ENCODE results near the gene GRIPAP1. TPM values are rescaled to one million over a fixed set of nuclear protein-coding genes. Genes with fewer than 3 reads are reported as not detected.

GRIPAP1 gene
- polyA plus RNA-seq, 3 donors, result 3.8 to 103 (median 10.7) TPM

DNA sequence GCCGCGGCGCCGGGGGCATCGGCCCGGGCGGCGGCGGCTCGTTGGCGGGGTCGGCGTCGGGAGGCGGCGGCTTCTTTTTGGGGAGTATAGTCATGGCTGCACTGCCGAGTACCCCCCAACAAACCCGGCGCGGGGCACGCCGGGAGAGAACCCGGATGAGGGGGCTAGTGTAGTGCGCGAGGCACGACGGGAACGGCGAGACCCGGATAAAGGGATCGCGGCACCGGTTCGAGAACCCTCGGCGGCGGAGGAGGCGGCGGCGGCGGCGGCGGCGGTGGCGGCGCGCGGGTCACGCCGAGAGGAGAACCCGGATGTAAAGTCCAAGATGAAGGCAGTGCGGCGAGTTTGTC lies 44.6 kb downstream of the GRIPAP1 start, which contains the start of gene OTUD5:
OTUD5 (minus strand) TSS at position 131 of the 350 bp plus-strand sequence; CDS start at position 94, 37 bp downstream.
- peaks cover 44% of the 10 kb centered on the region for H3K79me2 ChIP-seq (ENCODE audit: insufficient read depth, low read length)
- H3K4me1 Mint-ChIP-seq, result peaks cover 58% of the 10 kb centered on the region
- peak within 1 kb of the TSS; percentile 28 to 78 (median 48) for H3K4me3 ChIP-seq (replicated peaks in 1 of 3; ENCODE audit: low read depth in 2 of 3, low read length in 3 of 3)
- peaks cover 41% of the 10 kb centered on the region for H4K20me1 ChIP-seq (ENCODE audit: insufficient read depth, low read length)
- intact Hi-C loops (cut with micrococcal nuclease), result loop anchor here in 1 of 2 donors (5.0 kb wide), 2 partner anchors 40 to 85 kb away; partner anchors contain the start of genes PIM2 and TFE3
- no peak for TF ChIP-seq CTCF (IDR thresholded peaks at IDR 0.05)
- H3K9ac ChIP-seq (ENCODE audit: insufficient read depth, low read length, poor library complexity, severe bottlenecking), result peak within 1 kb of the TSS; percentile 79
- no peak for DNase-seq
- peaks cover 0 to 19% (median 0%) of the 10 kb centered on the region in 7 donors for H3K9me3 Mint-ChIP-seq
- H3K27ac ChIP-seq (ENCODE audit: low read depth in 1 of 2, low read length in 2 of 2), result peak within 1 kb of the TSS; percentile 97 to 100
- H2AFZ ChIP-seq (ENCODE audit: insufficient read depth, low read depth, low read length, poor library complexity, severe bottlenecking), result peak within 1 kb of the TSS; percentile 29
- peak within 1 kb of the TSS; percentile 86 to 96 for H3K4me3 Mint-ChIP-seq
- no peaks in the 10 kb centered on the region for H3K27me3 ChIP-seq (ENCODE audit: control insufficient read depth in 2 of 2, insufficient read depth in 2 of 2, low read length in 2 of 2)
- peaks cover 10 to 16% of the 10 kb centered on the region in 2 donors for H3K36me3 ChIP-seq (replicated peaks in 1 of 2; ENCODE audit: control insufficient read depth in 1 of 2, insufficient read depth in 2 of 2, low read length in 2 of 2)
- H3K4me1 ChIP-seq (ENCODE audit: control insufficient read depth in 1 of 2, insufficient read depth in 2 of 2, low read length in 2 of 2), result peaks cover 51 to 56% of the 10 kb centered on the region in 2 donors
- H3K4me2 ChIP-seq (replicated peaks; ENCODE audit: extremely low read depth, low read length, poor library complexity, severe bottlenecking), result peak within 1 kb of the TSS; percentile 75
- no peaks in the 10 kb centered on the region for H3K9me3 ChIP-seq (replicated peaks in 1 of 2; ENCODE audit: control insufficient read depth in 1 of 2, insufficient read depth in 1 of 2, low read length in 2 of 2)
- peaks cover 5 to 21% of the 10 kb centered on the region in 2 donors for H3K36me3 Mint-ChIP-seq
- H3K27me3 Mint-ChIP-seq (ENCODE audit: low read depth in 3 of 3), result peaks cover 0 to 8% (median 1%) of the 10 kb centered on the region in 3 donors
- WGBS (ENCODE audit: insufficient coverage), result 0% methylated on average over 42 of the region's 53 CpGs
- H3K27ac Mint-ChIP-seq, result peak within 1 kb of the TSS; percentile 100

DNA sequence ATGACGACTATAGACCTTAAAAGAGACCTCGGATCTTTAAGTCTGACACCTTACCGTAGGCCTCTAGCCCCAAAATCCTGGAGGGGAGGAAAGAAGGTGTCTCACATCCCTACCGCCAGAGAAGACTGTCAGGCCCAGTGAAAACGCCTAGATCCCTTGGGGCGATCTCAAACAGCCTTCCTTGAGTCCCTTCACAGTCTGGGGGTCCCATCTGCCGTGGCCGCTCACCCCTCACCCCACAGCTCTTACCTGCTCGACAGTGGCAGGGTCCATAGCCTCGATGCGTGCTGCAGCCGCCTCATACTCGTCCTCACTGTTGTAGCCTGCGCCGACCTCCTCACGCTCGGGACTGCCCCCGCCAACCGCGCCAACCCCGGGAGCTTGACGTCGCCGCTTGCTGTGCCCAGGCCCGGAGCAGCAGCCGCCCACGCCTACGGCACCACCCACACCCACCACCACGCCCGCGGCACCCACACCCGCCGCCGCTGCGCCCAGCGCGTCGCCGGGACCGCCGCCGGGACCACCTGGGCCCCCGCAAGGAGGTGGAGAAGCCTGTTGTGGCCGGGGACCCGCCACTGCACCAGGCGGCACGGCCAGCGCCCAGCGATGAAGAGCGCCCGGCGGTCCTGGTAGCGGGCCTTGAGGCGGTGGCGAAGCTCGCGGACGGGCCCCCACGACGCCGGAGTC lies 45.2 kb downstream of the GRIPAP1 start:
- H3K36me3 ChIP-seq (replicated peaks in 1 of 2; ENCODE audit: control insufficient read depth in 1 of 2, insufficient read depth in 2 of 2, low read length in 2 of 2), result peaks cover 10 to 16% of the 10 kb centered on the region in 2 donors
- Mint-ChIP-seq H3K27me3 (ENCODE audit: low read depth in 3 of 3) (peaks cover 0 to 8% (median 1%) of the 10 kb centered on the region in 3 donors), H3K36me3 (peaks cover 5 to 20% of the 10 kb centered on the region in 2 donors), H3K27ac (peak overlapping the region; percentile 60 to 90 (median 77)), H3K4me3 (peak overlapping the region; percentile 81 to 86), H3K4me1 (peaks cover 62% of the 10 kb centered on the region), H3K9me3 (peaks cover 0 to 19% (median 0%) of the 10 kb centered on the region in 7 donors)
- H3K27me3 ChIP-seq (ENCODE audit: control insufficient read depth in 2 of 2, insufficient read depth in 2 of 2, low read length in 2 of 2), result no peaks in the 10 kb centered on the region
- DNase-seq, result peak in 2 of 3 donors; percentile 23 to 39
- peak overlapping the region; percentile 28 to 78 (median 48) for H3K4me3 ChIP-seq (replicated peaks in 1 of 3; ENCODE audit: low read depth in 2 of 3, low read length in 3 of 3)
- WGBS (ENCODE audit: insufficient coverage), result 0% methylated on average over 33 of the region's 61 CpGs
- peaks cover 51 to 56% of the 10 kb centered on the region in 2 donors for H3K4me1 ChIP-seq (ENCODE audit: control insufficient read depth in 1 of 2, insufficient read depth in 2 of 2, low read length in 2 of 2)
- H3K9ac ChIP-seq (ENCODE audit: insufficient read depth, low read length, poor library complexity, severe bottlenecking), result peak overlapping the region; percentile 79
- H3K9me3 ChIP-seq (replicated peaks in 1 of 2; ENCODE audit: control insufficient read depth in 1 of 2, insufficient read depth in 1 of 2, low read length in 2 of 2), result no peaks in the 10 kb centered on the region
- intact Hi-C loops (cut with micrococcal nuclease), result loop anchor here in 1 of 2 donors (5.0 kb wide), 2 partner anchors 40 to 85 kb away; partner anchors contain the start of genes PIM2 and TFE3
- peaks cover 45% of the 10 kb centered on the region for H4K20me1 ChIP-seq (ENCODE audit: insufficient read depth, low read length)
- H2AFZ ChIP-seq (ENCODE audit: insufficient read depth, low read depth, low read length, poor library complexity, severe bottlenecking), result no peak overlapping the region
- peak overlapping the region; percentile 75 for H3K4me2 ChIP-seq (replicated peaks; ENCODE audit: extremely low read depth, low read length, poor library complexity, severe bottlenecking)
- no peak for TF ChIP-seq CTCF (IDR thresholded peaks at IDR 0.05)
- peaks cover 50% of the 10 kb centered on the region for H3K79me2 ChIP-seq (ENCODE audit: insufficient read depth, low read length)
- peak overlapping the region in 1 of 2 donors; percentile 97 for H3K27ac ChIP-seq (ENCODE audit: low read depth in 1 of 2, low read length in 2 of 2)
